ENCODE results near the gene HOXB13.
"Not testable (repeated sequence)": the region's sequence is repeated elsewhere in the genome, so short reads cannot be mapped to it uniquely, and the experiment has no call there.

The HOXB13 gene

GRCh38 chr17:48718761-48719641 lies 9.5 kb downstream of the HOXB13 start:
- Histone ChIP-seq H3K79me2 (ENCODE audit: insufficient read depth, low read length) (no peaks in the 10 kb centered on the region), H3K9me3 (ENCODE audit: insufficient read depth, low read depth, low read length) (no peaks in the 10 kb centered on the region), H2AFZ (ENCODE audit: low read length) (no peak overlapping the region), H3K4me1 (ENCODE audit: insufficient read depth, low read length, poor library complexity, severe bottlenecking) (peaks cover 12% of the 10 kb centered on the region), H3K27me3 (ENCODE audit: insufficient read depth, low read length, poor library complexity, severe bottlenecking) (no peaks in the 10 kb centered on the region), H3F3A (ENCODE audit: low read depth) (no peaks in the 10 kb centered on the region), H3K36me3 (ENCODE audit: insufficient read depth, low read length) (no peaks in the 10 kb centered on the region), H4K20me1 (ENCODE audit: insufficient read depth, low read length, poor library complexity, severe bottlenecking) (no peaks in the 10 kb centered on the region), H3K4me2 (ENCODE audit: low read depth, low read length, poor library complexity, severe bottlenecking) (no peak overlapping the region), H3K9me2 (replicated peaks; ENCODE audit: low read depth, low read length) (no peaks in the 10 kb centered on the region), H3K9ac (ENCODE audit: low read depth, low read length, poor library complexity, severe bottlenecking) (no peak overlapping the region), H3K4me3 (ENCODE audit: low read length, poor library complexity, severe bottlenecking) (no peak overlapping the region)
- TF ChIP-seq, protein P1, sequence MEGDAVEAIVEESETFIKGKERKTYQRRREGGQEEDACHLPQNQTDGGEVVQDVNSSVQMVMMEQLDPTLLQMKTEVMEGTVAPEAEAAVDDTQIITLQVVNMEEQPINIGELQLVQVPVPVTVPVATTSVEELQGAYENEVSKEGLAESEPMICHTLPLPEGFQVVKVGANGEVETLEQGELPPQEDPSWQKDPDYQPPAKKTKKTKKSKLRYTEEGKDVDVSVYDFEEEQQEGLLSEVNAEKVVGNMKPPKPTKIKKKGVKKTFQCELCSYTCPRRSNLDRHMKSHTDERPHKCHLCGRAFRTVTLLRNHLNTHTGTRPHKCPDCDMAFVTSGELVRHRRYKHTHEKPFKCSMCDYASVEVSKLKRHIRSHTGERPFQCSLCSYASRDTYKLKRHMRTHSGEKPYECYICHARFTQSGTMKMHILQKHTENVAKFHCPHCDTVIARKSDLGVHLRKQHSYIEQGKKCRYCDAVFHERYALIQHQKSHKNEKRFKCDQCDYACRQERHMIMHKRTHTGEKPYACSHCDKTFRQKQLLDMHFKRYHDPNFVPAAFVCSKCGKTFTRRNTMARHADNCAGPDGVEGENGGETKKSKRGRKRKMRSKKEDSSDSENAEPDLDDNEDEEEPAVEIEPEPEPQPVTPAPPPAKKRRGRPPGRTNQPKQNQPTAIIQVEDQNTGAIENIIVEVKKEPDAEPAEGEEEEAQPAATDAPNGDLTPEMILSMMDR (conservative IDR thresholded peaks at IDR 0.05; ENCODE audit: low read length): no peak
- TF ChIP-seq EZH2phosphoT487 (IDR thresholded peaks at IDR 0.05; ENCODE audit: borderline replicate concordance): no peak

GRCh38 chr17:48718227-48718760 lies 10.3 kb downstream of the HOXB13 start:
- Histone ChIP-seq H2AFZ (ENCODE audit: low read length) (no peak overlapping the region), H4K20me1 (ENCODE audit: insufficient read depth, low read length, poor library complexity, severe bottlenecking) (no peaks in the 10 kb centered on the region), H3K9me2 (replicated peaks; ENCODE audit: low read depth, low read length) (no peaks in the 10 kb centered on the region), H3K4me3 (ENCODE audit: low read length, poor library complexity, severe bottlenecking) (no peak overlapping the region), H3K9me3 (ENCODE audit: insufficient read depth, low read depth, low read length) (no peaks in the 10 kb centered on the region), H3K27me3 (ENCODE audit: insufficient read depth, low read length, poor library complexity, severe bottlenecking) (no peaks in the 10 kb centered on the region), H3K4me1 (ENCODE audit: insufficient read depth, low read length, poor library complexity, severe bottlenecking) (peaks cover 12% of the 10 kb centered on the region), H3K4me2 (ENCODE audit: low read depth, low read length, poor library complexity, severe bottlenecking) (no peak overlapping the region), H3K79me2 (ENCODE audit: insufficient read depth, low read length) (no peaks in the 10 kb centered on the region), H3F3A (ENCODE audit: low read depth) (no peaks in the 10 kb centered on the region), H3K36me3 (ENCODE audit: insufficient read depth, low read length) (no peaks in the 10 kb centered on the region), H3K9ac (ENCODE audit: low read depth, low read length, poor library complexity, severe bottlenecking) (no peak overlapping the region)
- no peak for TF ChIP-seq EZH2phosphoT487 (IDR thresholded peaks at IDR 0.05; ENCODE audit: borderline replicate concordance)
- TF ChIP-seq, protein P1 (conservative IDR thresholded peaks at IDR 0.05; ENCODE audit: low read length): no peak

GRCh38 chr17:48717367-48718226 lies 11.0 kb downstream of the HOXB13 start:
- Histone ChIP-seq H3K9me2 (replicated peaks; ENCODE audit: low read depth, low read length) (no peaks in the 10 kb centered on the region), H3K9ac (ENCODE audit: low read depth, low read length, poor library complexity, severe bottlenecking) (no peak overlapping the region), H3K79me2 (ENCODE audit: insufficient read depth, low read length) (no peaks in the 10 kb centered on the region), H3K4me3 (ENCODE audit: low read length, poor library complexity, severe bottlenecking) (no peak overlapping the region), H3K9me3 (ENCODE audit: insufficient read depth, low read depth, low read length) (no peaks in the 10 kb centered on the region), H3F3A (ENCODE audit: low read depth) (no peaks in the 10 kb centered on the region), H2AFZ (ENCODE audit: low read length) (no peak overlapping the region), H3K4me1 (ENCODE audit: insufficient read depth, low read length, poor library complexity, severe bottlenecking) (peaks cover 12% of the 10 kb centered on the region), H3K4me2 (ENCODE audit: low read depth, low read length, poor library complexity, severe bottlenecking) (no peak overlapping the region), H3K27me3 (ENCODE audit: insufficient read depth, low read length, poor library complexity, severe bottlenecking) (no peaks in the 10 kb centered on the region), H3K36me3 (ENCODE audit: insufficient read depth, low read length) (no peaks in the 10 kb centered on the region), H4K20me1 (ENCODE audit: insufficient read depth, low read length, poor library complexity, severe bottlenecking) (no peaks in the 10 kb centered on the region)
- no peak for TF ChIP-seq EZH2phosphoT487 (IDR thresholded peaks at IDR 0.05; ENCODE audit: borderline replicate concordance)

DNA sequence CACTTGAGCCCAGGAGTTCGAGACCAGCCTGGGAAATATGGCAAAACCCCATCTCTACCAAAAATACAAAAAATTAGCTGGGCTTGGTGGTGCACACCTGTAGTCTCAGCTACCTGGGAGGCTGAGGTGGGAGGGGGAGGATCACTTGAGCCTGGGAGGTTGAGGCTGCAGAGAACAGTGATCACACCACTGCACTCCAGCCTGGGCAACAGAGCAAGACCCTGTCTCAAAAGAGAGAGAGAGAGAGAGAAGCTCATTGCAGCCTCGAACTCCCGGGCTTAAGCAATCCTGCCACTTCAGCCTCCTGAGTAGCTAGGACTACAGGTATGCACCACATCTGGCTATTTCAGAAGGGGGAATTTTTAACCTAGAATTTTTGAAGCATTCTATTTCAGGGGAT lies 12.0 kb downstream of the HOXB13 start:
- H3K36me3 ChIP-seq (ENCODE audit: insufficient read depth, low read length); H3K9me3 ChIP-seq (ENCODE audit: insufficient read depth, low read depth, low read length); H3F3A ChIP-seq (ENCODE audit: low read depth); H3K27me3 ChIP-seq (ENCODE audit: insufficient read depth, low read length, poor library complexity, severe bottlenecking); H3K4me3 ChIP-seq (ENCODE audit: low read length, poor library complexity, severe bottlenecking); H3K4me2 ChIP-seq (ENCODE audit: low read depth, low read length, poor library complexity, severe bottlenecking); H3K9me2 ChIP-seq (replicated peaks; ENCODE audit: low read depth, low read length); H3K9ac ChIP-seq (ENCODE audit: low read depth, low read length, poor library complexity, severe bottlenecking); H4K20me1 ChIP-seq (ENCODE audit: insufficient read depth, low read length, poor library complexity, severe bottlenecking); H3K79me2 ChIP-seq (ENCODE audit: insufficient read depth, low read length): not testable (repeated sequence)
- peak overlapping the region; percentile 98 for H2AFZ ChIP-seq (ENCODE audit: low read length)
- H3K4me1 ChIP-seq (ENCODE audit: insufficient read depth, low read length, poor library complexity, severe bottlenecking): peaks cover 12% of the 10 kb centered on the region

Data from Loucy (cell line).